Measurements from ENCODE around the gene MZF1.

DNA sequence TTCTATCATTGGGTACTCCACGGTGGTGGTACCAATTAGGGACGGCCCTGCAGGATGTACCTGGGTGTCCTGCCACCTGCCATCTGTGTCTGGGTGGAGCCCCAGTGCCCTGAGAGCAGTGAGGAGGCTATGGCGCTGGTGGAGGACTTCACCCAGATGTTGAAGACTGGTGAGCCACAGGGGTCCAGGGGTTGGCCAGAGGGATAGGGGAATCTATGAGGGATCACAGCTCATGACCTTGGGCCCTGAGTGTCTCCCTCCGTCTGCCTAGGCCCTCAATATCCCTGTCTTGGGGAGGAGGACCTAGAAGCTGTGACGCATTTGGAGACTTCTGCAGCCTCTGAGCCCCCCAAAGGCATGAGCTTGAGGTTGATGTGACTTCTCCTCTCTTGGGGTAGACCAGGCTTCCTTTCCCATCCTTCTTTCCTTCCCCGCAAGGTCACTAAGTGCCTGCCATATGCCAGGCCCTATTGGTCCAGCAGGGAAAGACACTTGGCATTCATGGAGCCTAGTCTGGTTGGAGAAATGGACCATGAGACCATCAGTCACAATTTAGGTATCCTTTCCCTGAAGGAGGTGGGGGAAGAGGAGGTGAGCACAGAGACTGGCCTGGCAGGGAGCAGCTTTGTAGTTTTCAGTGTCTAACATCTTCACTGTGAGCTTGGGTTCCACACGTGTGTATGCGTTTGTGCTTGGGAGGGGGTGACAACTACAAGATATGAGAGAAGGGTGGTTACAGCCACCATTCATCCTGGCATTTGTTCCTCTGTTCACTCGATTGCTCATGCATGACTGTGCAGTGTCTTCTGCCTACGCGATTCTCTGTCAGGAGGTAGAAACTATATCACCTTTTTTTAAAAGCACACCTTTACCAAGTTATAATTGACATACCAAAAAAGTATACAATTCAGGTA, 5.1 kb upstream of the MZF1 start:
- no peak for TF ChIP-seq CEBPB (IDR thresholded peaks at IDR 0.05)
- TF ChIP-seq, protein P1, sequence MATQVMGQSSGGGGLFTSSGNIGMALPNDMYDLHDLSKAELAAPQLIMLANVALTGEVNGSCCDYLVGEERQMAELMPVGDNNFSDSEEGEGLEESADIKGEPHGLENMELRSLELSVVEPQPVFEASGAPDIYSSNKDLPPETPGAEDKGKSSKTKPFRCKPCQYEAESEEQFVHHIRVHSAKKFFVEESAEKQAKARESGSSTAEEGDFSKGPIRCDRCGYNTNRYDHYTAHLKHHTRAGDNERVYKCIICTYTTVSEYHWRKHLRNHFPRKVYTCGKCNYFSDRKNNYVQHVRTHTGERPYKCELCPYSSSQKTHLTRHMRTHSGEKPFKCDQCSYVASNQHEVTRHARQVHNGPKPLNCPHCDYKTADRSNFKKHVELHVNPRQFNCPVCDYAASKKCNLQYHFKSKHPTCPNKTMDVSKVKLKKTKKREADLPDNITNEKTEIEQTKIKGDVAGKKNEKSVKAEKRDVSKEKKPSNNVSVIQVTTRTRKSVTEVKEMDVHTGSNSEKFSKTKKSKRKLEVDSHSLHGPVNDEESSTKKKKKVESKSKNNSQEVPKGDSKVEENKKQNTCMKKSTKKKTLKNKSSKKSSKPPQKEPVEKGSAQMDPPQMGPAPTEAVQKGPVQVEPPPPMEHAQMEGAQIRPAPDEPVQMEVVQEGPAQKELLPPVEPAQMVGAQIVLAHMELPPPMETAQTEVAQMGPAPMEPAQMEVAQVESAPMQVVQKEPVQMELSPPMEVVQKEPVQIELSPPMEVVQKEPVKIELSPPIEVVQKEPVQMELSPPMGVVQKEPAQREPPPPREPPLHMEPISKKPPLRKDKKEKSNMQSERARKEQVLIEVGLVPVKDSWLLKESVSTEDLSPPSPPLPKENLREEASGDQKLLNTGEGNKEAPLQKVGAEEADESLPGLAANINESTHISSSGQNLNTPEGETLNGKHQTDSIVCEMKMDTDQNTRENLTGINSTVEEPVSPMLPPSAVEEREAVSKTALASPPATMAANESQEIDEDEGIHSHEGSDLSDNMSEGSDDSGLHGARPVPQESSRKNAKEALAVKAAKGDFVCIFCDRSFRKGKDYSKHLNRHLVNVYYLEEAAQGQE (IDR thresholded peaks at IDR 0.05; ENCODE audit: low read depth): no peak
- TF ChIP-seq, protein P2, sequence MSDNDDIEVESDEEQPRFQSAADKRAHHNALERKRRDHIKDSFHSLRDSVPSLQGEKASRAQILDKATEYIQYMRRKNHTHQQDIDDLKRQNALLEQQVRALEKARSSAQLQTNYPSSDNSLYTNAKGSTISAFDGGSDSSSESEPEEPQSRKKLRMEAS (IDR thresholded peaks at IDR 0.05): no peak
- TF ChIP-seq EGR1 (IDR thresholded peaks at IDR 0.05): no peak
- TF ChIP-seq EP300 (IDR thresholded peaks at IDR 0.05; ENCODE audit: borderline replicate concordance): no peak
- TF ChIP-seq RAD21 (IDR thresholded peaks at IDR 0.05; ENCODE audit: low read depth): no peak
- TF ChIP-seq TEAD4 (IDR thresholded peaks at IDR 0.05): no peak

Data from Ishikawa (cell line).